LNCaP clone FGC (cell line): ENCODE results near the gene CENPN.

Source experiments
- DNase-seq: peaks from one replicate; pipeline ENCODE4 v3.0.0-alpha.2; 2011; ENCODE audit warnings: low read depth
- H3K4me3 ChIP-seq: 2 replicates; pipeline ENCODE4 v1.5.1; 2011; ENCODE audit warnings: mild to moderate bottlenecking, low read depth, low read length, control low read depth
- CTCF ChIP-seq: IDR thresholded peaks from 2 replicates; pipeline ENCODE4 v1.5.1; 2012; ENCODE audit warnings: mild to moderate bottlenecking; ENCODE audit not compliant: control insufficient read depth, insufficient read depth; ENCODE audit errors: extremely low read depth

The CENPN gene

GRCh38 chr16:81018496-81018895 lies 11.5 kb downstream of the CENPN start:
- no peak for TF ChIP-seq CTCF
- no peak for DNase-seq
- H3K4me3 ChIP-seq, result no peak overlapping the region

- no peak for DNase-seq
- TF ChIP-seq CTCF, result no peak
- no peak overlapping the region for H3K4me3 ChIP-seq
These were observed 19.4 kb downstream of the CENPN start for GRCh38 chr16:81026429-81026828.

- no peak overlapping the region for H3K4me3 ChIP-seq
- TF ChIP-seq CTCF, result no peak
- DNase-seq, result no peak
These were observed 23.1 kb downstream of the CENPN start for GRCh38 chr16:81029930-81030604.

- peak; percentile 100 for TF ChIP-seq CTCF
- H3K4me3 ChIP-seq, result peak within 1 kb of the TSS; percentile 78
- peak; percentile 64 for DNase-seq
These were observed 28.5 kb downstream of the CENPN start, which contains the start of gene ATMIN for GRCh38 chr16:81035398-81035974. ATMIN (plus strand) TSS chr16:81035842; CDS start chr16:81035871, 29 bp downstream.

GRCh38 chr16:81035975-81036750 lies 29.1 kb downstream of the CENPN start:
- TF ChIP-seq CTCF, result no peak; the same call in 1 of the 2 replicates
- H3K4me3 ChIP-seq, result peak overlapping the region; percentile 78
- DNase-seq, result no peak

- TF ChIP-seq CTCF, result no peak
- H3K4me3 ChIP-seq, result peak overlapping the region; percentile 78
- no peak for DNase-seq
These were observed 29.8 kb downstream of the CENPN start for GRCh38 chr16:81036751-81037350.
